ENCODE data around the gene C6orf163. TPM values are rescaled to one million over a fixed set of nuclear protein-coding genes. Genes with fewer than 3 reads are reported as not detected.
A peak's percentile ranks its signal among the peaks of the same experiment; 100 is the strongest.

The C6orf163 gene
- total RNA-seq, 4 donors from 2014 or later = 2.2 to 4.5 (median 3.3) TPM

DNA sequence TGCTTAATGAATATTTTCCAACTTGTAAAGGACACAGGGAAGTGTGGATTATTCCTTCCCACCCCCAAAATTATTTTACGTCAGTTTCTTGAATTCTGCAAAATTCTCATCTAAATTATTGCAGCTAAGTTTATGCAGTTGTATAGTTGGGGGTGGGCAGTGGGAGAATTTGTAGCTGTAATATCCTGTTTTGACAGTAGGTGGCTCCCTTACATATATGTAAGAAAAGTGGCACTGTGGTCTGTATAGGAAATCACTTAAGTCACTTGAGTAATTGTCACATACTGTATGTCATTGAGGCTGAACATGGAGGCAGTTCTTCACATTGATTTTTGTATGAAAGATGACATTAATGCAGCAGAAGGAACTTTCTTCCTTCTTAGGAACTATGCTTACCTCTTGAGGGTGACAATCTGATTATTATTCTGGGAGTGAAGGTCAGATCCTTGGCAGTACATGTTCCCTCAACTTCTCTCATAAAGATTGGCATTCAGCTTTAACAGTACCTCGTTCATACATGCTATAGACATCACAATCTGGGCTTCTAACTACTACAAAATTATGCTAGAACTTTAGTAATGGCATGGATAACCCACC, 48.5 kb downstream of the C6orf163 start:
- no peaks in the 10 kb centered on the region for H3K27me3 ChIP-seq
- no peaks in the 10 kb centered on the region for H3K36me3 ChIP-seq
- TF ChIP-seq, protein P1, sequence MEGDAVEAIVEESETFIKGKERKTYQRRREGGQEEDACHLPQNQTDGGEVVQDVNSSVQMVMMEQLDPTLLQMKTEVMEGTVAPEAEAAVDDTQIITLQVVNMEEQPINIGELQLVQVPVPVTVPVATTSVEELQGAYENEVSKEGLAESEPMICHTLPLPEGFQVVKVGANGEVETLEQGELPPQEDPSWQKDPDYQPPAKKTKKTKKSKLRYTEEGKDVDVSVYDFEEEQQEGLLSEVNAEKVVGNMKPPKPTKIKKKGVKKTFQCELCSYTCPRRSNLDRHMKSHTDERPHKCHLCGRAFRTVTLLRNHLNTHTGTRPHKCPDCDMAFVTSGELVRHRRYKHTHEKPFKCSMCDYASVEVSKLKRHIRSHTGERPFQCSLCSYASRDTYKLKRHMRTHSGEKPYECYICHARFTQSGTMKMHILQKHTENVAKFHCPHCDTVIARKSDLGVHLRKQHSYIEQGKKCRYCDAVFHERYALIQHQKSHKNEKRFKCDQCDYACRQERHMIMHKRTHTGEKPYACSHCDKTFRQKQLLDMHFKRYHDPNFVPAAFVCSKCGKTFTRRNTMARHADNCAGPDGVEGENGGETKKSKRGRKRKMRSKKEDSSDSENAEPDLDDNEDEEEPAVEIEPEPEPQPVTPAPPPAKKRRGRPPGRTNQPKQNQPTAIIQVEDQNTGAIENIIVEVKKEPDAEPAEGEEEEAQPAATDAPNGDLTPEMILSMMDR (IDR thresholded peaks at IDR 0.05) = peak; percentile 67 to 79 (median 71)
- no peak for TF ChIP-seq POLR2A (IDR thresholded peaks at IDR 0.05)
- H3K4me3 ChIP-seq = no peak overlapping the region
- H3K4me1 ChIP-seq = no peaks in the 10 kb centered on the region
- 4 to 6% methylated on average over 2 of the region's 2 CpGs for WGBS, 2 donors
- no peak overlapping the region for H3K27ac ChIP-seq
- no peaks in the 10 kb centered on the region for H3K9me3 ChIP-seq
- DNase-seq (ENCODE audit: low spot score in 2 of 2) = peak in 1 of 2 donors; percentile 79

GRCh38 chr6:87395431-87395830, 50.8 kb downstream of the C6orf163 start:
- Histone ChIP-seq H3K27me3 (no peaks in the 10 kb centered on the region), H3K36me3 (no peaks in the 10 kb centered on the region), H3K27ac (no peak overlapping the region), H3K4me1 (no peaks in the 10 kb centered on the region), H3K9me3 (no peaks in the 10 kb centered on the region), H3K4me3 (no peak overlapping the region)
- DNase-seq (ENCODE audit: low spot score in 2 of 2) = no peak
- TF ChIP-seq, protein P1 (IDR thresholded peaks at IDR 0.05) = no peak
- TF ChIP-seq POLR2A (IDR thresholded peaks at IDR 0.05) = no peak
- no peak for TF ChIP-seq EP300 (IDR thresholded peaks at IDR 0.05)
- WGBS, 2 donors = 76 to 80% methylated on average over 2 of the region's 2 CpGs

DNA sequence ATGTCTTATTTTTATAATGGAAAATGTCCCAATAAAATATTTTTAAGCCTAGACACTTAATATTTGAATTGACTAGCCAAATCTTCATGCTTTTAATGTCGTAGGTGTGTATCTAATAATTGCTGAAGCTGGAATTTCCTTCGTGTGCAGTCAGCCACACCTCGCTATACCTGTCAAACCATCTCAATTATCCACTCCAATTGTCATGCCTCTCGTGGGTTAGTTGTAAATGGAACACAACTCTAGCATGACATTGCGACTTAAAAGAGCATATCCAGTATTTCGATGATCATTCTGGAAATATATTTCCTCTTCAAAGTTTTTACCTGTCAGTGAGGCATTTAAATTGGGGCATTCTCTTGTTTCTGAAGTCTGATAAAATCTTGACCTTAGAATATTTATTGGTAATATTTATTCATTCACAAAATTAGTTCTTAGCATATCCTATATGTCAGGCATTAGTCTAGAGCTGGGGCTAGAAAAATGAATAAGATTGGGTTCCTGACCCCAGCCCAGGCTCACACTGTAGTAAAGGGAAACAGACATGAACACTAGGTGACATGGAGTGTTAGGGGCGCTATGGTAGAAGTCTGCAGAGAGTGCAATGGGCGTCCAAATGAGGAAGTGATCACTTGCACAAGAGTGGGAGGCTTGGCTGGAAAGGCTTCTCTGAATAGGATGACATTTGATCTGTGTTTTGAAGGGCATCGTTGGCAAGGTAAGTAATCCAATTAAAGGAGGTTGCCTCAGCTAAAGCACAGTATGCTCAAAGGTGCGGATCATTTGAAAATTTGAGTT, 52.2 kb downstream of the C6orf163 start:
- Histone ChIP-seq H3K4me1 (no peaks in the 10 kb centered on the region), H3K4me3 (no peak overlapping the region), H3K9me3 (no peaks in the 10 kb centered on the region), H3K27me3 (no peaks in the 10 kb centered on the region), H3K27ac (no peak overlapping the region), H3K36me3 (no peaks in the 10 kb centered on the region)
- 83 to 84% methylated on average over 10 of the region's 10 CpGs for WGBS, 2 donors
- no peak for TF ChIP-seq EP300 (IDR thresholded peaks at IDR 0.05)
- DNase-seq (ENCODE audit: low spot score in 2 of 2) = no peak

DNA sequence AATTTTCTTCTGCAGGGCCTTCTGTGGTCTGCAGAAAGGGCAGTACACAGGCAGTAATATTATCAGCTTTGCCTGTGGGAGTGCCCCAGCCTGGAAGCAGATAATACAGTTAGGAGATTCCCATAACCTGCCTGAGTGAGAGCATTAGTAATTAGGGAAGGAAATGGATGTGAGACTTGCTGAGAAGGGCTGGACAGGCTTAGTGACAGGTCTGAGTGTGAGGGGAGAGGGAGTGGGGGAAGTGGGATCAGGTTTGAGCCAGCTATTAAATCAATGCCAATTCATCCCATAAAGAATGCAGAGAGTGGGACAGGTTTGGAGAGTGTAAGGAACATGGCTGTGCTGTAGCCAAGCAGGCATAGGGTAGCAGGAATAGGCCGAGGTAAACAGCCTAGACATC, 53.0 kb downstream of the C6orf163 start:
- 94 to 100% methylated on average over 1 of the region's 1 CpG for WGBS, 2 donors
- H3K4me3 ChIP-seq = no peak overlapping the region
- H3K27me3 ChIP-seq = no peaks in the 10 kb centered on the region
- no peak for TF ChIP-seq POLR2A (IDR thresholded peaks at IDR 0.05)
- TF ChIP-seq, protein P1 (IDR thresholded peaks at IDR 0.05) = no peak
- TF ChIP-seq EP300 (IDR thresholded peaks at IDR 0.05) = no peak
- DNase-seq (ENCODE audit: low spot score in 2 of 2) = no peak
- H3K9me3 ChIP-seq = no peaks in the 10 kb centered on the region
- H3K36me3 ChIP-seq = no peaks in the 10 kb centered on the region
- H3K4me1 ChIP-seq = no peaks in the 10 kb centered on the region
- H3K27ac ChIP-seq = no peak overlapping the region

DNA sequence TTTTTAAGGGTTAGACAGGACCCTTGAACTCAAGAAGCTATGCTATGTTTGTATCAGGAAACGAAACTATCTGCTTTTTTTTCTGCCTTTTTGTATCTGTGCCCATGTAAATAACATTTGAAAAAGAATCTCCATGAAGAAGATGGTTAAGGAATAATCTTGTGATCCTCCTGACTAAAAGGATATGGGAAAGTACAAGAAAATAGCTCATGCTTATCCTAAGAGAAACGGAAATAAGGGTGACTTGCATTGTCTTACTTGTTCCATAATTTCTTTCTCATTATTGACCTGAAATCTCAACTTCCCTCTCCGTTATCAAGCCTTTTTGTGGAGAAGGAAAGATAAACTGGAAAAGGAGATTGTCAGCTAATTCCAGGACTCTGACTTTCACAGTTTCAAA, 57.2 kb downstream of the C6orf163 start:
- no peak for DNase-seq (ENCODE audit: low spot score in 2 of 2)
- Histone ChIP-seq H3K4me1 (no peaks in the 10 kb centered on the region), H3K4me3 (peak overlapping the region in 1 of 4 donors; percentile 4), H3K36me3 (no peaks in the 10 kb centered on the region), H3K27me3 (no peaks in the 10 kb centered on the region), H3K27ac (no peak overlapping the region), H3K9me3 (no peaks in the 10 kb centered on the region)
- 63 to 64% methylated on average over 3 of the region's 3 CpGs for WGBS, 2 donors
- TF ChIP-seq, protein P1 (IDR thresholded peaks at IDR 0.05) = no peak
- TF ChIP-seq POLR2A (IDR thresholded peaks at IDR 0.05) (no peak), EP300 (IDR thresholded peaks at IDR 0.05) (no peak)

Measured in tibial nerve (tissue), 4 donors.